PC-3 (cell line): ENCODE results near the gene MAZ. TPM values are rescaled to one million over a fixed set of nuclear protein-coding genes. Genes with fewer than 3 reads are reported as not detected.

Source experiments
- ATAC-seq: fragments of 200-7000 bp; cut with Tn5 transposase; 2 replicates; pipeline ENCODE4 v1.9.1; 2020; ENCODE audit warnings: mild to moderate bottlenecking, moderate library complexity
- BruUV-seq: library from RNA; stranded (reverse); fragments of 400-500 nt; replicated peaks from 2 replicates; lab custom pipeline; 2021; lab: Mats Ljungman, UMichigan
- CTCF ChIA-PET: fragments of 300-600 bp; sonication (Branson Sonifier 250); formaldehyde crosslinking; loops from one replicate; lab custom pipeline; 2022; ENCODE audit warnings: antibody characterized with exemption; lab: Charles Lee
- POLR2A ChIA-PET: fragments of 300-600 bp; sonication (Branson Sonifier 250); formaldehyde crosslinking; loops from one replicate; lab custom pipeline; 2022; ENCODE audit warnings: antibody characterized with exemption; ENCODE audit not compliant: unreplicated experiment; lab: Charles Lee
- DNase-seq: peaks from one replicate; pipeline ENCODE4 v3.0.0-alpha.2; 2015
- H2AFZ ChIP-seq: fragments of 300-600 bp; sonication (generic); 2 replicates; pipeline ENCODE4 v1.6.0; 2016; ENCODE audit warnings: antibody characterized with exemption, low read length
- H3F3A ChIP-seq: fragments of 300-600 bp; sonication (generic); one replicate; pipeline ENCODE4 v1.6.0; 2017; ENCODE audit warnings: antibody characterized with exemption, low read length, control low read depth, mild to moderate bottlenecking; ENCODE audit not compliant: unreplicated experiment
- H3K27ac ChIP-seq: fragments of 300-600 bp; sonication (generic); 2 replicates; pipeline ENCODE4 v1.5.1; 2016; ENCODE audit warnings: mild to moderate bottlenecking, low read length
- H3K27me3 ChIP-seq: fragments of 300-600 bp; sonication (generic); 2 replicates; pipeline ENCODE4 v1.6.1; 2016; ENCODE audit warnings: low read length, mixed read lengths
- H3K36me3 ChIP-seq: fragments of 300-600 bp; sonication (generic); 2 replicates; pipeline ENCODE4 v1.6.1; 2016; ENCODE audit warnings: low read depth, mixed run types, low read length, mixed read lengths
- H3K4me1 ChIP-seq: fragments of 300-600 bp; sonication (generic); 2 replicates; pipeline ENCODE4 v1.5.1; 2016; ENCODE audit warnings: low read length; ENCODE audit not compliant: insufficient read depth
- H3K4me2 ChIP-seq: fragments of 300-600 bp; sonication (generic); 2 replicates; pipeline ENCODE4 v1.6.0; 2016; ENCODE audit warnings: low read length
- H3K4me3 ChIP-seq: fragments of 300-600 bp; sonication (generic); 2 replicates; pipeline ENCODE4 v1.5.1; 2016; ENCODE audit warnings: mild to moderate bottlenecking, low read length, mixed read lengths
- H3K79me2 ChIP-seq: fragments of 300-600 bp; sonication (generic); 2 replicates; pipeline ENCODE4 v1.6.1; 2017; ENCODE audit warnings: low read length, mixed read lengths
- H3K9ac ChIP-seq: fragments of 300-600 bp; sonication (generic); 2 replicates; pipeline ENCODE4 v1.6.0; 2016; ENCODE audit warnings: mild to moderate bottlenecking, low read length
- H3K9me2 ChIP-seq: fragments of 300-600 bp; sonication (generic); replicated peaks from 2 replicates; pipeline ENCODE4 v1.6.1; 2016; ENCODE audit warnings: mixed run types, low read length, mixed read lengths
- H3K9me3 ChIP-seq: fragments of 300-600 bp; sonication (generic); 2 replicates; pipeline ENCODE4 v1.6.1; 2016; ENCODE audit warnings: low read length, mixed read lengths
- H4K20me1 ChIP-seq: fragments of 300-600 bp; sonication (generic); 2 replicates; pipeline ENCODE4 v1.6.1; 2016; ENCODE audit warnings: low read length, mixed read lengths
- CTCF ChIP-seq: fragments of 300-600 bp; sonication (generic); conservative IDR thresholded peaks from 2 replicates; pipeline ENCODE4 v1.5.1; 2017; ENCODE audit warnings: antibody characterized with exemption, low read depth, mild to moderate bottlenecking, low read length
- EZH2 ChIP-seq: fragments of 300-600 bp; sonication (generic); IDR thresholded peaks from one replicate; pipeline ENCODE4 v1.6.1; 2017; ENCODE audit warnings: antibody characterized with exemption, mild to moderate bottlenecking, low read length; ENCODE audit not compliant: unreplicated experiment
- EZH2phosphoT487 ChIP-seq: fragments of 300-600 bp; sonication (generic); IDR thresholded peaks from 2 replicates; pipeline ENCODE4 v1.6.1; 2018; ENCODE audit warnings: mild to moderate bottlenecking, antibody characterized with exemption, low read length, borderline replicate concordance
- intact Hi-C: fragments of 100-400 bp; cut with micrococcal nuclease; formaldehyde crosslinking; loops from 2 replicates; pipeline ENCODE4 v1.9.0; 2023
- total RNA-seq: library from RNA; depleted of rRNA; stranded (reverse); fragments of >200 nt; gene quantifications from 2 replicates; pipeline ENCODE4 v1.2.3, GENCODE V29; 2014

Gene MAZ
- total RNA-seq, 1 experiment from 2014 or later: 279 TPM

DNA sequence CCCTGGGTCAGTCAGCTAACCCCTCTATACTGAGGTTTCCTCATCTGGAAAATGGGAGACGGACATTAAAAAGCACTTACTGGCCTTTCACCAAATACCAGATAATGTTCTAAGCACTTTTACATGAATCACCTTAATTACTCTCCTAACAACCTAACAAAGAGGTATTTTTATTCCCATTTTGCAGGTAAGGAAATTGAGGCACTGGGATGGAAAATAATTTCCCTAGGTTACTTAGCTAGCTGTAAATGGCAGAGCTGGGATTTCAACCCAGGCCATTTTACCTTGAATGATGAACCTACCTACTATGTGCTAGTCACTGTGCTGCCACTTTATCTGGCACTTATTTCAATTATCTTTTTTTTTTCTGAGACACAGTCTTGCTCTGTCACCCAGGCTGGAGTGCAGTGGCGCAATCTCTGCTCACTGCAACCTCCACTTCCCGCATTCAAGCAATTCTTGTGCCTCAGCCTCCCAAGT lies 12.1 kb upstream of the MAZ start:
- no peak overlapping the region for H3K9ac ChIP-seq
- H3F3A ChIP-seq: no peaks in the 10 kb centered on the region
- H3K4me1 ChIP-seq: peaks cover 13% of the 10 kb centered on the region
- no peaks in the 10 kb centered on the region for H3K9me3 ChIP-seq
- ATAC-seq: no peak
- TF ChIP-seq EZH2phosphoT487 (no peak), CTCF (no peak), EZH2 (no peak)
- H4K20me1 ChIP-seq: no peaks in the 10 kb centered on the region; the same call in 1 of the 2 replicates
- H3K27ac ChIP-seq: no peak overlapping the region
- no peak overlapping the region for H2AFZ ChIP-seq
- DNase-seq: no peak
- no TSS peak for BruUV-seq
- ChIA-PET CTCF (no interaction called here), POLR2A (no interaction called here)
- peaks cover 67% of the 10 kb centered on the region for H3K79me2 ChIP-seq
- no peaks in the 10 kb centered on the region for H3K27me3 ChIP-seq
- H3K9me2 ChIP-seq: no peaks in the 10 kb centered on the region
- intact Hi-C loops: no loop called here
- H3K4me2 ChIP-seq: no peak overlapping the region
- no peak overlapping the region for H3K4me3 ChIP-seq
- H3K36me3 ChIP-seq: peaks cover 22% of the 10 kb centered on the region

DNA sequence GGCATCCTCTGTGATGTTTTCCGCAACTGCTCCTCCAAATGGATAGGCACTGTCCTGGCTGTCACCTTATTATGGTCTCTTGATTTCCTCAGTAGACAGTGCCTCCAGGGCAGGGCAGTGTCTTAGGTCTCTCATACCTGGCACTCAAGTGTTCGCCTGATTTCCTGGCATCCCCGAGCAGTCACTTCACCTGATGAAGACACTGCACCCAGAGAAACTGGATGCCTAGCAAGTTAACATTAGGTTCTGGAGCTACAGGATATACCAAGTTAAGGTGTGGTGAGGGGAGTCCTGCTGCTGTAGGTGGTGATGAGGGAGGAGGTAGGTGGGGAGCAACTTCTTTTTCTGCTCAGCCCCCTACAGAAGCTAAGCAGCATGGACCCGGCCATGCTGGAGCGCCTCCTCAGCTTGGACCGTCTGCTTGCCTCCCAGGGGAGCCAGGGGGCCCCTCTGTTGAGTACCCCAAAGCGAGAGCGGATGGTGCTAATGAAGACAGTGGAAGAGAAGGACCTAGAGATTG lies 3.9 kb upstream of the MAZ start:
- DNase-seq: no peak
- no peak for ATAC-seq
- intact Hi-C loops: no loop called here
- POLR2A ChIA-PET: no interaction called here
- Histone ChIP-seq H3F3A (no peaks in the 10 kb centered on the region), H3K9ac (no peak overlapping the region), H2AFZ (no peak overlapping the region), H3K4me2 (no peak overlapping the region), H3K9me3 (no peaks in the 10 kb centered on the region), H4K20me1 (no peaks in the 10 kb centered on the region), H3K27ac (no peak overlapping the region), H3K9me2 (no peaks in the 10 kb centered on the region), H3K4me1 (peaks cover 8% of the 10 kb centered on the region; the same call in 1 of the 2 replicates), H3K4me3 (no peak overlapping the region), H3K79me2 (peaks cover 4% of the 10 kb centered on the region), H3K27me3 (no peaks in the 10 kb centered on the region), H3K36me3 (peaks cover 24% of the 10 kb centered on the region; the same call in 1 of the 2 replicates)
- no TSS peak for BruUV-seq
- TF ChIP-seq EZH2: no peak
- no peak for TF ChIP-seq CTCF
- no peak for TF ChIP-seq EZH2phosphoT487
- CTCF ChIA-PET: no interaction called here

GRCh38 chr16:29804020-29804419 lies 2.3 kb upstream of the MAZ start:
- no TSS peak for BruUV-seq
- Histone ChIP-seq H3K9ac (no peak overlapping the region), H3K27me3 (no peaks in the 10 kb centered on the region), H3K9me2 (no peaks in the 10 kb centered on the region), H4K20me1 (0 out of 2 replicates have a peak, but pooled peaks cover 6% of the 10 kb centered on the region), H3K4me2 (peak overlapping the region; percentile 89; the same call in 1 of the 2 replicates), H3K4me3 (no peak overlapping the region), H3K36me3 (peaks cover 16% of the 10 kb centered on the region; the same call in 1 of the 2 replicates), H3K9me3 (no peaks in the 10 kb centered on the region), H3K27ac (no peak overlapping the region), H2AFZ (no peak overlapping the region), H3F3A (no peaks in the 10 kb centered on the region), H3K79me2 (peaks cover 20% of the 10 kb centered on the region), H3K4me1 (peaks cover 16% of the 10 kb centered on the region; the same call in 1 of the 2 replicates)
- intact Hi-C loops: no loop called here
- DNase-seq (no peak), ATAC-seq (no peak)
- TF ChIP-seq EZH2 (no peak), CTCF (no peak), EZH2phosphoT487 (no peak)
- POLR2A ChIA-PET: interaction anchor here (0.6 kb wide), 2 partner anchors 39 to 84 kb away, joined by 3 to 12 read pairs; no protein-coding TSS in a partner anchor
- CTCF ChIA-PET: interaction anchor here (0.9 kb wide), 1 partner anchor 44 kb away, joined by 3 read pairs; no protein-coding TSS in a partner anchor
